A549 (cell line): ENCODE measurements around the gene CSNK1E. TPM values are rescaled to one million over a fixed set of nuclear protein-coding genes. Genes with fewer than 3 reads are reported as not detected.

Experiments
- ATAC-seq, 2 experiments: fragments of 200-7000 bp in 1 of 2; fragments of >200 bp in 1 of 2; cut with Nextera tagmentation in 1 of 2; cut with Tn5 transposase in 1 of 2; 3 replicates each; pipeline versions ENCODE4 v1.8.0 to v1.9.1; 2018 to 2020; ENCODE audit warnings: mild to moderate bottlenecking in 1 of 2, moderate library complexity in 1 of 2
- CTCF ChIA-PET: fragments of 300-600 bp; sonication (Branson Sonifier 250); formaldehyde crosslinking; extraction: SDS; loops from one replicate; lab custom pipeline; 2021; ENCODE audit warnings: antibody characterized with exemption, inconsistent platforms; lab: Yijun Ruan, JAX
- POLR2A ChIA-PET: fragments of 350-600 bp; formaldehyde crosslinking; extraction: SDS; loops from one replicate; lab custom pipeline; 2021; ENCODE audit warnings: antibody characterized with exemption, inconsistent platforms; lab: Yijun Ruan, JAX
- DNase-seq, 2 experiments: peaks; one replicate each; pipeline versions ENCODE4 v3.0.0 to v3.0.0-alpha.2; 2011 to 2016; ENCODE audit warnings: low read depth in 1 of 2, low spot score in 1 of 2
- FAIRE-seq: peaks from 2 replicates; lab custom pipeline; 2011; peaks lifted over from hg19 to GRCh38; lab: Jason Lieb, UNC
- H3K27ac ChIP-seq, 2 experiments: fragments of >200 bp; sonication (Bioruptor Twin); formaldehyde crosslinking; 3 replicates each; pipeline ENCODE4 v1.5.1; 2016 to 2017
- H3K4me1 ChIP-seq: fragments of >200 bp; sonication (Bioruptor Twin); formaldehyde crosslinking; 3 replicates; pipeline ENCODE4 v1.6.1; 2016
- H3K4me2 ChIP-seq: fragments of >200 bp; sonication (Bioruptor Twin); formaldehyde crosslinking; 3 replicates; pipeline ENCODE4 v1.6.1; 2016
- H3K4me3 ChIP-seq: fragments of >200 bp; sonication (Bioruptor Twin); formaldehyde crosslinking; 3 replicates; pipeline ENCODE4 v1.5.1; 2016
- H3K9me3 ChIP-seq: fragments of >200 bp; sonication (Bioruptor Twin); formaldehyde crosslinking; 3 replicates; pipeline ENCODE4 v1.6.1; 2016
- BCL3 ChIP-seq: fragments of >200 bp; sonication (Bioruptor Twin); formaldehyde crosslinking; IDR thresholded peaks from 3 replicates; pipeline ENCODE4 v1.6.1; 2016
- CBX2 ChIP-seq: fragments of 200-600 bp; sonication (generic); IDR thresholded peaks from 2 replicates; pipeline ENCODE4 v1.6.1; 2016; ENCODE audit warnings: low read depth, mild to moderate bottlenecking, borderline replicate concordance
- CBX8 ChIP-seq: fragments of 200-600 bp; sonication (generic); IDR thresholded peaks from 2 replicates; pipeline ENCODE4 v1.6.1; 2016
- CHD4 ChIP-seq: fragments of 200-600 bp; sonication (generic); IDR thresholded peaks from 2 replicates; pipeline ENCODE4 v1.6.1; 2016; ENCODE audit warnings: antibody characterized with exemption, mild to moderate bottlenecking, borderline replicate concordance
- CTCF ChIP-seq: fragments of >200 bp; sonication (Bioruptor Twin); formaldehyde crosslinking; IDR thresholded peaks from 3 replicates; pipeline ENCODE4 v1.5.1; 2016
- ELK1 ChIP-seq: fragments of 150-350 bp; IDR thresholded peaks from 2 replicates; pipeline ENCODE4 v1.6.1; 2014; ENCODE audit warnings: low read depth, mild to moderate bottlenecking, low read length
- ESRRA ChIP-seq: fragments of 150-350 bp; IDR thresholded peaks from 2 replicates; pipeline ENCODE4 v1.6.1; 2014; ENCODE audit warnings: mild to moderate bottlenecking, low read length, borderline replicate concordance
- FOSL2 ChIP-seq, 2 experiments: fragments of 450-650 bp in 1 of 2; fragments of >200 bp in 1 of 2; sonication (Bioruptor Twin) in 1 of 2; formaldehyde crosslinking; IDR thresholded peaks; 2 replicates each; pipeline versions ENCODE4 v1.5.0 to v1.6.1; 2016 to 2020; ENCODE audit warnings: mild to moderate bottlenecking in 1 of 2, moderate library complexity in 1 of 2
- FOXS1 ChIP-seq: fragments of 250-450 bp; sonication (Bioruptor Pico); IDR thresholded peaks from 2 replicates; pipeline ENCODE4 v1.5.0; 2020; ENCODE audit warnings: mild to moderate bottlenecking, moderate library complexity
- GATA3 ChIP-seq: IDR thresholded peaks from 2 replicates; pipeline ENCODE4 v1.6.1; 2012; ENCODE audit warnings: borderline replicate concordance
- HMGXB4 ChIP-seq: fragments of 250-450 bp; sonication (Bioruptor Pico); IDR thresholded peaks from 2 replicates; pipeline ENCODE4 v1.5.0; 2021; ENCODE audit warnings: mild to moderate bottlenecking, moderate library complexity, borderline replicate concordance
- JUNB ChIP-seq: fragments of >200 bp; sonication (Bioruptor Twin); formaldehyde crosslinking; IDR thresholded peaks from 2 replicates; pipeline ENCODE4 v1.6.1; 2016
- KDM1A ChIP-seq: fragments of 200-600 bp; sonication (generic); IDR thresholded peaks from 2 replicates; pipeline ENCODE4 v1.6.1; 2016; ENCODE audit warnings: low read depth, mild to moderate bottlenecking
- KDM5A ChIP-seq: fragments of 200-600 bp; sonication (generic); IDR thresholded peaks from 2 replicates; pipeline ENCODE4 v1.6.1; 2016; ENCODE audit warnings: antibody characterized with exemption, mild to moderate bottlenecking
- MAFK ChIP-seq: fragments of 450-650 bp; IDR thresholded peaks from 2 replicates; pipeline ENCODE4 v1.6.1; 2014; ENCODE audit not compliant: partially characterized antibody
- MAX ChIP-seq: IDR thresholded peaks from 2 replicates; pipeline ENCODE4 v1.6.1; 2012
- MYC ChIP-seq: IDR thresholded peaks from 2 replicates; pipeline ENCODE4 v1.6.1; 2012; ENCODE audit warnings: mild to moderate bottlenecking, inconsistent platforms, low read length, improper control_type of control experiment, borderline replicate concordance
- POLR2A ChIP-seq: IDR thresholded peaks from 2 replicates; pipeline ENCODE4 v1.6.1; 2012; ENCODE audit warnings: mild to moderate bottlenecking, low read length
- RAD21 ChIP-seq, 2 experiments: fragments of >200 bp in 1 of 2; sonication (Bioruptor Twin) in 1 of 2; formaldehyde crosslinking in 1 of 2; IDR thresholded peaks in 1 of 2; conservative IDR thresholded peaks in 1 of 2; 2 replicates in 1 of 2; 3 replicates in 1 of 2; pipeline ENCODE4 v1.6.1; 2012 to 2018; ENCODE audit warnings: inconsistent platforms in 1 of 2
- RARB ChIP-seq: fragments of 250-450 bp; sonication (Bioruptor Pico); IDR thresholded peaks from 2 replicates; pipeline ENCODE4 v1.8.0; 2021; ENCODE audit warnings: mild to moderate bottlenecking, moderate library complexity
- RCOR1 ChIP-seq: fragments of 150-350 bp; IDR thresholded peaks from 2 replicates; pipeline ENCODE4 v1.6.1; 2014; ENCODE audit warnings: antibody characterized with exemption, low read length, low read depth
- SMC3 ChIP-seq: fragments of >200 bp; sonication (Bioruptor Twin); formaldehyde crosslinking; IDR thresholded peaks from 3 replicates; pipeline ENCODE4 v1.6.1; 2018; ENCODE audit warnings: inconsistent platforms
- SREBF2 ChIP-seq: fragments of 450-650 bp; IDR thresholded peaks from 2 replicates; pipeline ENCODE4 v1.6.1; 2014; ENCODE audit warnings: mild to moderate bottlenecking, moderate library complexity
- USF2 ChIP-seq: fragments of 450-650 bp; IDR thresholded peaks from 2 replicates; pipeline ENCODE4 v1.6.1; 2014; ENCODE audit warnings: antibody characterized with exemption
- ZSCAN20 ChIP-seq: fragments of 250-450 bp; sonication (Bioruptor Pico); IDR thresholded peaks from 2 replicates; pipeline ENCODE4 v1.8.0; 2022; ENCODE audit warnings: mild to moderate bottlenecking, moderate library complexity
- WGBS: methylation state at CpG from one replicate; pipeline ENCODE4 v1.1.6; 2017; ENCODE audit errors: missing lambda C conversion rate; 5-methylcytosine and 5-hydroxymethylcytosine counted together
- polyA plus RNA-seq, 4 experiments: library from polyadenylated mRNA; depleted of rRNA in 3 of 4; stranded (reverse); fragments of >200 nt; fragmentation: RNase III in 1 of 4; extraction: RNeasy Plus Mini Kit Qiagen cat#74134 plus additional on column Dnase treatment in 1 of 4; gene quantifications; 2 replicates in 3 of 4; 3 replicates in 1 of 4; pipeline ENCODE4 v1.2.3, GENCODE V29; 2011 to 2017

CSNK1E gene
- polyA plus RNA-seq, 2 of the 4 experiments (the other 2 are of a cell fraction) = 59.3 to 60.9 TPM

- 81% methylated on average over 12 of the region's 22 CpGs for WGBS
- no peak for FAIRE-seq
- DNase-seq = no peak
- Histone ChIP-seq H3K9me3 (no peaks in the 10 kb centered on the region), H3K4me2 (no peak overlapping the region), H3K4me1 (no peaks in the 10 kb centered on the region), H3K4me3 (no peak overlapping the region), H3K27ac (no peak overlapping the region)
- TF ChIP-seq CTCF (no peak), BCL3 (no peak), RARB (CRISPR knock-in tag) (no peak), JUNB (no peak), ZSCAN20 (CRISPR knock-in tag) (no peak), MAX (no peak)
- ATAC-seq = no peak
- ChIA-PET POLR2A (no interaction called here), CTCF (interaction anchor here (1.0 to 1.1 kb wide), 2 partner anchors 13 to 23 kb away, joined by 3 read pairs; no protein-coding TSS in a partner anchor)
Measured at GRCh38 chr22:38291201-38291777, 25.9 kb downstream of the CSNK1E start.

- no peaks in the 10 kb centered on the region for H3K4me1 ChIP-seq
- ChIA-PET CTCF (interaction anchor here (1.0 to 1.3 kb wide), 3 partner anchors 9 to 24 kb away, joined by 3 read pairs; no protein-coding TSS in a partner anchor), POLR2A (no interaction called here)
- H3K27ac ChIP-seq = no peak overlapping the region
- H3K4me2 ChIP-seq = no peak overlapping the region
- 95% methylated on average over 8 of the region's 8 CpGs for WGBS
- no peak for FAIRE-seq
- ATAC-seq = no peak
- no peak overlapping the region for H3K4me3 ChIP-seq
- no peaks in the 10 kb centered on the region for H3K9me3 ChIP-seq
- TF ChIP-seq SMC3 (no peak), MAFK (no peak), CHD4 (no peak), CBX8 (no peak), ELK1 (no peak), HMGXB4 (no peak), KDM1A (no peak), ESRRA (no peak), GATA3 (no peak), USF2 (no peak), FOXS1 (no peak), CBX2 (no peak), FOSL2 (IDR thresholded peaks at IDR 0.05) (no peak), FOSL2 (CRISPR knock-in tag; IDR thresholded peaks at IDR 0.05) (no peak), RCOR1 (no peak), SREBF2 (no peak), KDM5A (no peak), POLR2A (no peak), ZSCAN20 (CRISPR knock-in tag) (no peak), MYC (no peak), RAD21 (conservative IDR thresholded peaks at IDR 0.05 in 1 of 2, IDR thresholded peaks at IDR 0.05 in 1 of 2) (no peak)
- no peak for DNase-seq
Measured at GRCh38 chr22:38290347-38290746, 26.9 kb downstream of the CSNK1E start.
